DND-41 (cell line): ENCODE measurements around the gene RFX5.
A peak's percentile ranks its signal among the peaks of the same experiment; 100 is the strongest.

Experiments
- ATAC-seq: fragments of 200-7000 bp; cut with Tn5 transposase; 3 replicates; pipeline ENCODE4 v1.9.1; 2021; ENCODE audit warnings: low read depth; ENCODE audit not compliant: insufficient read depth
- DNase-seq: peaks from one replicate; pipeline ENCODE4 v3.0.0-alpha.2; 2020
- H2AFZ ChIP-seq: 2 replicates; pipeline ENCODE4 v1.6.0; 2012; ENCODE audit warnings: low read depth, low read length
- H3K27ac ChIP-seq: 2 replicates; pipeline ENCODE4 v1.5.1; 2012; ENCODE audit warnings: low read length, inconsistent platforms
- H3K27me3 ChIP-seq: fragments of 200-600 bp; sonication (generic); 2 replicates; pipeline ENCODE4 v1.6.0; 2012; ENCODE audit warnings: low read length, mild to moderate bottlenecking, inconsistent platforms; ENCODE audit not compliant: insufficient read depth, poor library complexity
- H3K36me3 ChIP-seq: 2 replicates; pipeline ENCODE4 v1.5.1; 2012; ENCODE audit warnings: low read length, inconsistent platforms; ENCODE audit not compliant: insufficient read depth
- H3K4me1 ChIP-seq: 2 replicates; pipeline ENCODE4 v1.5.1; 2012; ENCODE audit warnings: mild to moderate bottlenecking, low read length; ENCODE audit not compliant: insufficient read depth
- H3K4me2 ChIP-seq: 2 replicates; pipeline ENCODE4 v1.6.0; 2012; ENCODE audit warnings: mild to moderate bottlenecking, moderate library complexity, low read length, inconsistent platforms; ENCODE audit not compliant: insufficient read depth
- H3K4me3 ChIP-seq, 2 experiments: fragments of 200-600 bp in 1 of 2; shearing (Covaris generic) in 1 of 2; 2 replicates each; pipeline ENCODE4 v1.5.1; 2012 to 2016; ENCODE audit warnings: inconsistent platforms in 2 of 2, low read length in 2 of 2, mild to moderate bottlenecking in 2 of 2, low read depth in 1 of 2, moderate library complexity in 1 of 2
- H3K79me2 ChIP-seq: 2 replicates; pipeline ENCODE4 v1.6.0; 2012; ENCODE audit warnings: low read length, inconsistent platforms; ENCODE audit not compliant: insufficient read depth
- H3K9ac ChIP-seq: 2 replicates; pipeline ENCODE4 v1.6.0; 2012; ENCODE audit warnings: low read depth, mild to moderate bottlenecking, inconsistent platforms, low read length, moderate library complexity
- H3K9me3 ChIP-seq: 2 replicates; pipeline ENCODE4 v1.5.1; 2012; ENCODE audit warnings: low read length, moderate library complexity, mild to moderate bottlenecking, inconsistent platforms; ENCODE audit not compliant: insufficient read depth, severe bottlenecking
- H4K20me1 ChIP-seq: 2 replicates; pipeline ENCODE4 v1.6.0; 2012; ENCODE audit warnings: low read length; ENCODE audit not compliant: insufficient read depth
- CTCF ChIP-seq: IDR thresholded peaks from 2 replicates; pipeline ENCODE4 v1.5.1; 2012; ENCODE audit warnings: borderline replicate concordance, low read length, moderate library complexity, mild to moderate bottlenecking; ENCODE audit not compliant: poor library complexity, severe bottlenecking; ENCODE audit errors: extremely low read depth
- EZH2 ChIP-seq: IDR thresholded peaks from 3 replicates; pipeline ENCODE4 v1.6.1; 2012; ENCODE audit warnings: borderline replicate concordance, low read depth, mild to moderate bottlenecking, moderate library complexity, low read length, inconsistent platforms; ENCODE audit not compliant: severe bottlenecking

Gene RFX5

GRCh38 chr1:151367658-151368392, 20.8 kb upstream of the RFX5 start:
- no peak overlapping the region for H2AFZ ChIP-seq
- H3K27me3 ChIP-seq = no peaks in the 10 kb centered on the region
- H3K9me3 ChIP-seq = peaks cover 6% of the 10 kb centered on the region
- no peaks in the 10 kb centered on the region for H3K36me3 ChIP-seq
- H3K9ac ChIP-seq = no peak overlapping the region
- H3K4me3 ChIP-seq = no peak overlapping the region
- H4K20me1 ChIP-seq = no peaks in the 10 kb centered on the region
- DNase-seq = no peak
- H3K4me2 ChIP-seq = no peak overlapping the region
- TF ChIP-seq CTCF = no peak
- no peak for TF ChIP-seq EZH2
- no peak overlapping the region for H3K27ac ChIP-seq
- ATAC-seq = no peak
- no peaks in the 10 kb centered on the region for H3K79me2 ChIP-seq
- peaks cover 9% of the 10 kb centered on the region for H3K4me1 ChIP-seq

GRCh38 chr1:151364996-151365395, 17.9 kb upstream of the RFX5 start:
- H3K4me2 ChIP-seq = no peak overlapping the region
- no peak overlapping the region for H3K27ac ChIP-seq
- H3K36me3 ChIP-seq = no peaks in the 10 kb centered on the region
- no peak overlapping the region for H3K4me3 ChIP-seq
- H3K79me2 ChIP-seq = no peaks in the 10 kb centered on the region
- H3K4me1 ChIP-seq = peaks cover 4% of the 10 kb centered on the region
- no peaks in the 10 kb centered on the region for H3K27me3 ChIP-seq
- H3K9me3 ChIP-seq = peaks cover 20% of the 10 kb centered on the region
- no peak overlapping the region for H3K9ac ChIP-seq
- peak; percentile 2 for TF ChIP-seq CTCF
- no peak for TF ChIP-seq EZH2
- ATAC-seq (no peak), DNase-seq (no peak)
- H2AFZ ChIP-seq = no peak overlapping the region
- H4K20me1 ChIP-seq = no peaks in the 10 kb centered on the region

- H3K79me2 ChIP-seq = no peaks in the 10 kb centered on the region
- H2AFZ ChIP-seq = no peak overlapping the region
- no peak overlapping the region for H3K9ac ChIP-seq
- H3K9me3 ChIP-seq = peaks cover 20% of the 10 kb centered on the region
- no peaks in the 10 kb centered on the region for H3K4me1 ChIP-seq
- H3K4me3 ChIP-seq = no peak overlapping the region; a peak in 1 of 4 replicates
- TF ChIP-seq EZH2 = no peak
- no peaks in the 10 kb centered on the region for H4K20me1 ChIP-seq
- H3K27me3 ChIP-seq = no peaks in the 10 kb centered on the region
- no peak overlapping the region for H3K27ac ChIP-seq
- no peak for DNase-seq
- H3K36me3 ChIP-seq = no peaks in the 10 kb centered on the region
- no peak for ATAC-seq
- H3K4me2 ChIP-seq = no peak overlapping the region
Measured at GRCh38 chr1:151362308-151363155, 15.5 kb upstream of the RFX5 start.

GRCh38 chr1:151361883-151362282, 14.8 kb upstream of the RFX5 start:
- H3K9me3 ChIP-seq = peaks cover 20% of the 10 kb centered on the region
- TF ChIP-seq CTCF = no peak
- TF ChIP-seq EZH2 = no peak
- H4K20me1 ChIP-seq = no peaks in the 10 kb centered on the region
- H3K27ac ChIP-seq = no peak overlapping the region
- H3K79me2 ChIP-seq = no peaks in the 10 kb centered on the region
- H3K4me2 ChIP-seq = no peak overlapping the region
- H2AFZ ChIP-seq = no peak overlapping the region
- ATAC-seq (no peak), DNase-seq (no peak)
- H3K36me3 ChIP-seq = no peaks in the 10 kb centered on the region
- H3K9ac ChIP-seq = no peak overlapping the region
- no peaks in the 10 kb centered on the region for H3K4me1 ChIP-seq
- H3K27me3 ChIP-seq = no peaks in the 10 kb centered on the region
- H3K4me3 ChIP-seq = no peak overlapping the region
